Measurements from ENCODE around the gene CSTPP1. TPM values are rescaled to one million over a fixed set of nuclear protein-coding genes. Genes with fewer than 3 reads are reported as not detected.

Gene CSTPP1
- total RNA-seq, 4 donors from 2014 or later = 5.3 to 14.8 (median 13.4) TPM

GRCh38 chr11:47093541-47093940 lies 157.0 kb downstream of the CSTPP1 start:
- no peak for TF ChIP-seq CTCF (IDR thresholded peaks at IDR 0.05; ENCODE audit: low read depth)

- no peak for TF ChIP-seq CTCF (IDR thresholded peaks at IDR 0.05; ENCODE audit: low read depth)
Measured at GRCh38 chr11:47099214-47099917, 162.8 kb downstream of the CSTPP1 start.

GRCh38 chr11:47099918-47100315 lies 163.4 kb downstream of the CSTPP1 start:
- TF ChIP-seq CTCF (IDR thresholded peaks at IDR 0.05; ENCODE audit: low read depth) = no peak

GRCh38 chr11:47101406-47101805 lies 164.8 kb downstream of the CSTPP1 start:
- TF ChIP-seq CTCF (IDR thresholded peaks at IDR 0.05; ENCODE audit: low read depth) = no peak

- no peak for TF ChIP-seq CTCF (IDR thresholded peaks at IDR 0.05; ENCODE audit: low read depth)
Measured at GRCh38 chr11:47104261-47104950, 167.8 kb downstream of the CSTPP1 start.

GRCh38 chr11:47105541-47105940 lies 169.0 kb downstream of the CSTPP1 start:
- no peak for TF ChIP-seq CTCF (IDR thresholded peaks at IDR 0.05; ENCODE audit: low read depth)

GRCh38 chr11:47105974-47106373 lies 169.4 kb downstream of the CSTPP1 start:
- no peak for TF ChIP-seq CTCF (IDR thresholded peaks at IDR 0.05; ENCODE audit: low read depth)
